PC-9 (cell line): ENCODE measurements around the gene SLC4A4.

ENCODE experiments used
- CTCF ChIP-seq: fragments of 200-600 bp; sonication (generic); conservative IDR thresholded peaks from 2 replicates; pipeline ENCODE4 v1.6.1; 2017; ENCODE audit warnings: mixed run types, antibody characterized with exemption, mild to moderate bottlenecking, moderate library complexity
- EZH2 ChIP-seq: fragments of 200-600 bp; sonication (generic); IDR thresholded peaks from 2 replicates; pipeline ENCODE4 v1.8.0; 2017; ENCODE audit warnings: antibody characterized with exemption, low read depth

DNA sequence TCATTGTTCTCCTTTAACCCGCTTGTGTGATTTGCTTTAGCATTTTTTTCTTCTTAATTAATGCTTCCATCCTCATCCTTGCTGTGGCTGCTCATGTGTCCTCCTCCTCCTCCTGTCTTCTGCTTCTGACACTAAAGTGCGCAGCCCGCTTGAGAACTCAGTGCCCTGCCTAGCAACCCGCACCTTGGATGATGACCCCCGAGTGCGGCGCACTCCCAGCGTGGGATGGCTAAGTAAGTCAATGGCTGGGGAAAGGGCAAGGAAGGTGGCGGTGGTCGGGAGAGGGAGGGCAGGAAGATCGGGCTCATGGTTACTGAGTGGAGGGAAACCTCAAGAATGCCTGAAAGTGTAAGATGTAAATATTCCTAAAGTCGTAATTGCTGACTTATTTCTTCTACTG is 30.1 kb downstream of the SLC4A4 start:
- no peak for TF ChIP-seq CTCF
- TF ChIP-seq EZH2, result no peak
